Measurements from ENCODE around the gene ST14. TPM values are rescaled to one million over a fixed set of nuclear protein-coding genes. Genes with fewer than 3 reads are reported as not detected.

Gene ST14
- total RNA-seq, 1 donor from 2014 or later: 0.12 TPM

- Mint-ChIP-seq H3K27ac (ENCODE audit: unreplicated experiment) (no peak overlapping the region), H3K27me3 (ENCODE audit: unreplicated experiment) (peaks cover 3% of the 10 kb centered on the region)
- DNase-seq: no peak
These were observed 44.9 kb upstream of the ST14 start for GRCh38 chr11:130114726-130115125.

GRCh38 chr11:130115218-130115617 is 44.4 kb upstream of the ST14 start:
- DNase-seq: no peak
- Mint-ChIP-seq H3K4me1 (ENCODE audit: low read depth, unreplicated experiment) (peaks cover 2% of the 10 kb centered on the region), H3K36me3 (ENCODE audit: unreplicated experiment) (no peaks in the 10 kb centered on the region), H3K9me3 (ENCODE audit: unreplicated experiment) (no peaks in the 10 kb centered on the region), H3K4me3 (ENCODE audit: unreplicated experiment) (no peak overlapping the region), H3K27me3 (ENCODE audit: unreplicated experiment) (peaks cover 2% of the 10 kb centered on the region), H3K27ac (ENCODE audit: unreplicated experiment) (no peak overlapping the region)
- no peak for TF ChIP-seq CTCF (IDR thresholded peaks at IDR 0.05; ENCODE audit: partially characterized antibody, unreplicated experiment)

More at GRCh38 chr11:130114726-130115125, 44.9 kb upstream of the ST14 start:
- TF ChIP-seq CTCF (IDR thresholded peaks at IDR 0.05; ENCODE audit: partially characterized antibody, unreplicated experiment): no peak
- H3K36me3 Mint-ChIP-seq (ENCODE audit: unreplicated experiment): no peaks in the 10 kb centered on the region
- peaks cover 3% of the 10 kb centered on the region for H3K4me1 Mint-ChIP-seq (ENCODE audit: low read depth, unreplicated experiment)
- no peaks in the 10 kb centered on the region for H3K9me3 Mint-ChIP-seq (ENCODE audit: unreplicated experiment)
- no peak overlapping the region for H3K4me3 Mint-ChIP-seq (ENCODE audit: unreplicated experiment)

- H3K9me3 Mint-ChIP-seq (ENCODE audit: unreplicated experiment): no peaks in the 10 kb centered on the region
- H3K4me3 Mint-ChIP-seq (ENCODE audit: unreplicated experiment): no peak overlapping the region
- H3K36me3 Mint-ChIP-seq (ENCODE audit: unreplicated experiment): no peaks in the 10 kb centered on the region
- DNase-seq: no peak
- TF ChIP-seq CTCF (IDR thresholded peaks at IDR 0.05; ENCODE audit: partially characterized antibody, unreplicated experiment): no peak
- no peaks in the 10 kb centered on the region for H3K4me1 Mint-ChIP-seq (ENCODE audit: low read depth, unreplicated experiment)
- H3K27ac Mint-ChIP-seq (ENCODE audit: unreplicated experiment): no peak overlapping the region
- no peaks in the 10 kb centered on the region for H3K27me3 Mint-ChIP-seq (ENCODE audit: unreplicated experiment)
These were observed 41.4 kb upstream of the ST14 start for GRCh38 chr11:130118165-130118564.

GRCh38 chr11:130118636-130119387 is 40.8 kb upstream of the ST14 start:
- no peaks in the 10 kb centered on the region for H3K36me3 Mint-ChIP-seq (ENCODE audit: unreplicated experiment)
- no peak overlapping the region for H3K4me3 Mint-ChIP-seq (ENCODE audit: unreplicated experiment)
- peaks cover 1% of the 10 kb centered on the region for H3K4me1 Mint-ChIP-seq (ENCODE audit: low read depth, unreplicated experiment)
- no peak for DNase-seq
- H3K9me3 Mint-ChIP-seq (ENCODE audit: unreplicated experiment): no peaks in the 10 kb centered on the region
- TF ChIP-seq CTCF (IDR thresholded peaks at IDR 0.05; ENCODE audit: partially characterized antibody, unreplicated experiment): no peak
- H3K27ac Mint-ChIP-seq (ENCODE audit: unreplicated experiment): no peak overlapping the region
- H3K27me3 Mint-ChIP-seq (ENCODE audit: unreplicated experiment): no peaks in the 10 kb centered on the region

GRCh38 chr11:130120045-130120444 is 39.5 kb upstream of the ST14 start:
- no peaks in the 10 kb centered on the region for H3K36me3 Mint-ChIP-seq (ENCODE audit: unreplicated experiment)
- H3K27ac Mint-ChIP-seq (ENCODE audit: unreplicated experiment): no peak overlapping the region
- H3K9me3 Mint-ChIP-seq (ENCODE audit: unreplicated experiment): no peaks in the 10 kb centered on the region
- no peak for TF ChIP-seq CTCF (IDR thresholded peaks at IDR 0.05; ENCODE audit: partially characterized antibody, unreplicated experiment)
- no peak for DNase-seq
- no peaks in the 10 kb centered on the region for H3K27me3 Mint-ChIP-seq (ENCODE audit: unreplicated experiment)
- H3K4me3 Mint-ChIP-seq (ENCODE audit: unreplicated experiment): no peak overlapping the region
- peaks cover 1% of the 10 kb centered on the region for H3K4me1 Mint-ChIP-seq (ENCODE audit: low read depth, unreplicated experiment)

All from glutamatergic neuron (in vitro differentiated cells).